Smooth muscle cell of the umbilical artery (primary cell): ENCODE results near the gene C2orf74. TPM values are rescaled to one million over a fixed set of nuclear protein-coding genes. Genes with fewer than 3 reads are reported as not detected.

ENCODE experiments used
- total RNA-seq: library from RNA; depleted of rRNA; stranded (reverse); fragments of >200 nt; gene quantifications from 2 replicates; pipeline ENCODE4 v1.2.3, GENCODE V29; 2014

Gene C2orf74
- 10.1 and 10.2 TPM in 2 replicates for total RNA-seq

GRCh38 chr2:61161888-61162287, at the start of gene C2orf74:
Gene C2orf74 (plus strand): TSS chr2:61162188. CDS start chr2:61162515, 327 bp downstream.

Other genes with a start within 250 kb of the C2orf74 start
- 41.1 and 43.7 TPM in 2 replicates for gene PEX13, start 144.5 kb upstream of the C2orf74 start, total RNA-seq
- 10.4 and 12.2 TPM in 2 replicates for gene PUS10, start 143.9 kb upstream of the C2orf74 start, total RNA-seq
- gene SANBR, start 96.3 kb upstream of the C2orf74 start, total RNA-seq, result 7.4 and 11.8 TPM in 2 replicates